ENCODE results near the gene PFKFB4. TPM values are rescaled to one million over a fixed set of nuclear protein-coding genes. Genes with fewer than 3 reads are reported as not detected.

The PFKFB4 gene
- total RNA-seq, 1 experiment from 2014 or later = 20.3 TPM

DNA sequence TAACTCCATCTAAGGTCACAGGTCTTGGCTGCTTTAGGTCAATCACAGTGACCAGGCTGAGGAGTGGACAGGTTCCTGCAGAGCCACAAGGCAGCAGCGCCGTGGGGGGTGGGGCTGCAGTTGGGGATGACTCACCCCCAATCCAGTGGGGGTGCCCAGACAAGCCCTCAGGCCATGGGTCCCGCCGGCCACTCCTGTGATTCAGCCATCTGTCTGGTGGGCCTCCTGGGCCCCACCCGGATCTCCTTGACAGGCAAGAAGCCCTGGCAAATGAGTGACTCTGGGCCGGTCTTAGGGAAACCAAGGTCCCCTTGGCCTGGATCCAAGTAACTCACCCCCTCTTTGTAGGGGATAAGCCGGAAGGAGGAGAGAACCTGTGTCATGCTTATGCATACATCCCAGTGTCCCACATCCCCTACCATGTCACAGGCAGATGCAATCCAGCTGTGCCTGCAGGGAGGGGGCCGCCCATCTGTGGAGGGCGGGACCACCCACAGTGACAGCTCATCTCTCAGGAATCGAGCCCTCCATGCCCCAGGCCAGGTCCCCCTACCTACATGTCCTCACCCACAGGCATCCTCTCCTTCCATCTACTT is 39.0 kb upstream of the PFKFB4 start:
- POLR2A ChIA-PET = no interaction called here
- Histone ChIP-seq H3K4me2 (ENCODE audit: low read length) (peak overlapping the region; percentile 65), H3K4me1 (ENCODE audit: control insufficient read depth in 1 of 2, insufficient read depth in 2 of 2, low read length in 2 of 2) (peaks cover 11 to 21% of the 10 kb centered on the region in 2 experiments), H3K9me2 (ENCODE audit: insufficient read depth) (no peaks in the 10 kb centered on the region), H3K36me3 (ENCODE audit: control insufficient read depth in 1 of 2, insufficient read depth in 2 of 2, low read length in 2 of 2) (peaks cover 5 to 28% of the 10 kb centered on the region in 2 experiments), H4K20me1 (ENCODE audit: insufficient read depth) (no peaks in the 10 kb centered on the region), H3K9me3 (ENCODE audit: control insufficient read depth in 1 of 2, insufficient read depth in 1 of 2, low read depth in 1 of 2, low read length in 2 of 2) (no peaks in the 10 kb centered on the region), H3K9ac (ENCODE audit: low read length) (no peak overlapping the region), H3K27me3 (ENCODE audit: insufficient read depth, low read length) (no peaks in the 10 kb centered on the region), H3K27ac (ENCODE audit: low read depth, low read length) (peak overlapping the region; percentile 31), H3K4me3 (replicated peaks in 1 of 2; ENCODE audit: low read depth in 1 of 2, low read length in 2 of 2) (no peak overlapping the region; a peak in 1 of 4 replicates), H3K79me2 (ENCODE audit: insufficient read depth, low read length) (no peaks in the 10 kb centered on the region), H2AFZ (ENCODE audit: low read depth, low read length, poor library complexity, severe bottlenecking) (no peak overlapping the region)
- CTCF ChIA-PET = no interaction called here
- RAD21 ChIA-PET (ENCODE audit: low non-redundant PET in 1 of 2, low total read pairs in 2 of 2, uncharacterized antibody in 2 of 2, unreplicated experiment in 2 of 2) = no interaction called here
- ATAC-seq (peak; percentile 64), DNase-seq (ENCODE audit: low read depth, low spot score) (no peak)
- peak; percentile 14; the same call in 1 of the 2 replicates for TF ChIP-seq FOSL1 (IDR thresholded peaks at IDR 0.05; ENCODE audit: low read depth)
- TF ChIP-seq POLR2AphosphoS5 (IDR thresholded peaks at IDR 0.05; ENCODE audit: low read depth, low read length) = 0 out of 2 replicates have a peak, but pooled peaks have one; percentile 23
- no peak for TF ChIP-seq ZNF274 (IDR thresholded peaks at IDR 0.05; ENCODE audit: low read depth, low read length)
- no peak for TF ChIP-seq REST (IDR thresholded peaks at IDR 0.05; ENCODE audit: low read depth)
- BruUV-seq (replicated peaks) = no TSS peak
- intact Hi-C loops (cut with micrococcal nuclease) = no loop called here

- no peak within 1 kb of the TSS for H2AFZ ChIP-seq (ENCODE audit: low read depth, low read length, poor library complexity, severe bottlenecking)
- TF ChIP-seq, protein P1, sequence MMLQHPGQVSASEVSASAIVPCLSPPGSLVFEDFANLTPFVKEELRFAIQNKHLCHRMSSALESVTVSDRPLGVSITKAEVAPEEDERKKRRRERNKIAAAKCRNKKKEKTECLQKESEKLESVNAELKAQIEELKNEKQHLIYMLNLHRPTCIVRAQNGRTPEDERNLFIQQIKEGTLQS (IDR thresholded peaks at IDR 0.05) = no peak
- TF ChIP-seq ZBTB33 (IDR thresholded peaks at IDR 0.05; ENCODE audit: extremely low read depth, insufficient replicate concordance, low read length) (no peak), ZFX (IDR thresholded peaks at IDR 0.05) (no peak), RAD21 (IDR thresholded peaks at IDR 0.05; ENCODE audit: low read depth) (no peak), EZH2 (IDR thresholded peaks at IDR 0.05) (no peak), FOSL1 (IDR thresholded peaks at IDR 0.05; ENCODE audit: low read depth) (no peak), ELF1 (IDR thresholded peaks at IDR 0.05; ENCODE audit: borderline replicate concordance, low read depth) (no peak), POLR2A (IDR thresholded peaks at IDR 0.05; ENCODE audit: borderline replicate concordance, extremely low read depth, insufficient read depth, insufficient read length) (no peak)
Measured at GRCh38 chr3:48595075-48595525, 38.5 kb upstream of the PFKFB4 start, which contains the start of gene COL7A1. Gene COL7A1 (minus strand): TSS chr3:48595329. CDS start chr3:48595159, 170 bp downstream.

More at GRCh38 chr3:48595075-48595525, 38.5 kb upstream of the PFKFB4 start, which contains the start of gene COL7A1:
- Histone ChIP-seq H3K4me2 (ENCODE audit: low read length) (peak within 1 kb of the TSS; percentile 65), H3K9ac (ENCODE audit: low read length) (no peak within 1 kb of the TSS), H3K36me3 (ENCODE audit: control insufficient read depth in 1 of 2, insufficient read depth in 2 of 2, low read length in 2 of 2) (peaks cover 5 to 22% of the 10 kb centered on the region in 2 experiments), H3K27ac (ENCODE audit: low read depth, low read length) (peak within 1 kb of the TSS; percentile 31), H4K20me1 (ENCODE audit: insufficient read depth) (no peaks in the 10 kb centered on the region), H3K9me2 (ENCODE audit: insufficient read depth) (no peaks in the 10 kb centered on the region), H3K4me3 (replicated peaks in 1 of 2; ENCODE audit: low read depth in 1 of 2, low read length in 2 of 2) (no peak within 1 kb of the TSS; a peak in 1 of 4 replicates), H3K79me2 (ENCODE audit: insufficient read depth, low read length) (no peaks in the 10 kb centered on the region), H3K9me3 (ENCODE audit: control insufficient read depth in 1 of 2, insufficient read depth in 1 of 2, low read depth in 1 of 2, low read length in 2 of 2) (no peaks in the 10 kb centered on the region), H3K27me3 (ENCODE audit: insufficient read depth, low read length) (no peaks in the 10 kb centered on the region), H3K4me1 (ENCODE audit: control insufficient read depth in 1 of 2, insufficient read depth in 2 of 2, low read length in 2 of 2) (peaks cover 11 to 21% of the 10 kb centered on the region in 2 experiments)
- ChIA-PET CTCF (no interaction called here), RAD21 (ENCODE audit: low non-redundant PET in 1 of 2, low total read pairs in 2 of 2, uncharacterized antibody in 2 of 2, unreplicated experiment in 2 of 2) (no interaction called here), POLR2A (no interaction called here)
- no TSS peak for BruUV-seq (replicated peaks)
- ATAC-seq = no peak
- intact Hi-C loops (cut with micrococcal nuclease) = no loop called here
- no peak for DNase-seq (ENCODE audit: low read depth, low spot score)
